Activated CD4-positive, CD25-positive, alpha-beta regulatory T cell (primary cell): ENCODE measurements around the gene RCSD1.

ENCODE experiments used
- DNase-seq, 4 experiments: peaks; one replicate each; lab custom pipeline; 2025; lab: John Stamatoyannopoulos, UW

The RCSD1 gene

GRCh38 chr1:167617153-167618147, 12.6 kb upstream of the RCSD1 start:
- DNase-seq, result no peak

DNA sequence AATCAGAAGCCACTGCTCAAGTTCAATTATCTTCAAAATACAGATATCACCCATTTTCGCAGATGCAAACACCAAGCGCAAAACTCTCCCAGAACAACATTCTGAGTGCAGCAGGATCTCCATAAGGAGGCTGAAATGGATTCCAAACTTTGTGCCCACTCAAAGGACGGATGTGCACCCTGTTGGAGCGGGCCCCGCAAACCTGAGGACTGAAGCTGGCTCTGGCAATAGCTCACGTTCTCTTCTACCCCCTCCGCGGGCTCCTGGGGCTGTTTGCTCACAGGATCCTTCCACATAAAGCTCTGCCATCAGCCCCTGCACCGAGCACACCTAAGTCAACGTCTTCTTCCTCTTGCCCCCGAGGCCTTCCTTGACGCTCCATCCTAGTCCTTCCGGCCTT, 11.7 kb upstream of the RCSD1 start:
- DNase-seq, result no peak

DNA sequence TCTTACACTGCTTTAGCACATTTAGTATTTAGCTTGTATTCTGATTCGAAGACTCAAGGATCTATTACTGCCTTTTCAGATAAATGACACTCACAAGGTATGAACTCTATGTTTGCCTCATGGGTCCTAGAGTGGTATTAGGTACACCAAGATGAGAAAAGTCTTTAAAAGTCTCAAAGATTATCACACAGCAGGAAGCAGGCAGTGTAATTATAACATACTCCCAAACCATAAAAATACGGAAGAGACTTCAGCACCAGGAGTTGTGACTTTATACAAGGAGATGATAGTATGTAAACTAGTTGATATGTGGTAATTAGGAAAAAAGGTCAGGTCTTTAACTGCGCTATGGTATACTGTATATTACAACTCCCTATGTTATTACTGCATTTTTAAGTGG, 11.2 kb upstream of the RCSD1 start:
- DNase-seq, result no peak

GRCh38 chr1:167620002-167620401, 10.0 kb upstream of the RCSD1 start:
- no peak for DNase-seq

DNA sequence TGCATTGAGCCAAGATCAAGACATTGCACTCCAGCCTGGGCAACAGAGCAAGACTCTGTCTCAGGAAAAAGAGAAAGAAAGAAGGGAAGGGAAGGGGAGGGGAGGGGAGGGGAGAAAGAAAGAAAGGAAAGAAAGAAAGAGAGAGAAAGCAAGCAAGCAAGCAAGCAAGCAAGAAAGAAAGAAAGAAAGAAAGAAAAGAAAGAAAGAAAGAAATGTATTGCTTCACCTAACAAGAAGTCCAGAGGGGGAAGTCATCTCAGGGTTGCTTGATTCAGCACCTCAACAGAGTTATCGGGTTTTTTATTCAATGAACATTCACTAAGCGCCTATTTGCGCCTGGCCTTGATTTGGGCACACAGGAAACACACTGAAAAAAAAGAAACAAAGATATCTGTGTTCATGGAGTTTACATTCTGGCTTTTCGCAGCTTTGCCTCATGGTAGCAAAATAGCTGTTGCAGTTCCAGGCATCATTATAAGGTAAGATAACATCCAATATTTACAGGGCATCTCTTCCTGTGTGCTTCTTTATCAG, 8.2 kb upstream of the RCSD1 start:
- DNase-seq, result no peak

DNA sequence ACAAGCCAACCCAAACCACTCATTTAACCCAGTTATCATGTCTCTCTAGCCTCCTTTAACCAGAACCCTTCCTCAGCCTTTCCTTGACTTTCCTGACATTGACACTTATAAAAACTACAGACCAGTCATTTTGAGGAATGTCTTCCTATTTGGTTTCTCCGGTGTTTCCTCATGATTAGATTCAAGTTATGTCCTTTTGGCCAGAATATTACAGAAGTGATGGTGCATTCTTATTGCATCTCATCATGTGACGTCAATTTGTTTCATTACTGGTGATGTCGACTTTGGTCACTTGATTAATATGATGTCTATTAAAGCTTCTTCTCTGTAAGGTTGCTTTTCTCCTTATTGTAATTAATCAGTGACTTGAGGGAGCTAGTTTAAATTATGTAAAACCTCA, 6.1 kb upstream of the RCSD1 start:
- no peak for DNase-seq

GRCh38 chr1:167625040-167625823, 4.8 kb upstream of the RCSD1 start:
- no peak for DNase-seq

- DNase-seq, result no peak
Measured at GRCh38 chr1:167627615-167627864, 2.5 kb upstream of the RCSD1 start.

DNA sequence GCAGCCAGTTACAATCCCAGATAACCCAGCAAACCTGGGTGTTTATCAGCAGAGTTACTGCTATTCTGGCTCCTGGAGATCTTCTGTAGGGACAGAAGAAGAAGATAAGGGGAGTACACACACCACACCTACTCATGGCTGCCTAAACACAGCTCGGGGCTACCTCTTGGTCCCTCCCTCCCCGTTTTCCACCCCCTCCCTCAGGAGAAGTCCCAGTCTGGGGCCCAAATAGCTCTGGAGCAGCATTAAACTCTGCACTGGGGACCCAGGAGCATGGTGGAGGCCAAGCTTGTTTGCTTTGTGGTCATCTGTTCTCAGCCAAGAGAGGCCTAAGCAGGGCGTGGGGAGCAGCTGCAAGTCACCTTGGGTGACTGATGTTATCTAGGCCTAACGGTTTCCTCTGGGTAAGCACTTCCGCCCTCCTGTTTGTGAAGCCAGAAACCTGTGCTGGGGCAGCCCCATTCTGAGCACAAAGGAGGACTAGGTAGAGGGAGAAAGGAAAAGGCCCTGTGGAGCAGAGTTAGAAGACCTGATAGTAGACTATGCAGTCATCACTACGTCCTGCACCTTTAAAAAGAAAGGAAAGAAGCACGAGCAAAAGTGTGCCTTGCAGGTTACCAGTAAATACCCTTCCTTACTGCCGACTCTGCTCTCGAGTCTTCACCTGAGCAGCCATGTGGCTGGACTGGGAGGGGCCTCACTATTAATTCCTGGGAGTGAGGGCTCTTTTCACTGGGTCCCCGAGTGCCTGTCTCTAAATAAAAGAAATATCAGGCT, 2.0 kb upstream of the RCSD1 start:
- DNase-seq, result peak; percentile 34 to 62 (median 47)

DNA sequence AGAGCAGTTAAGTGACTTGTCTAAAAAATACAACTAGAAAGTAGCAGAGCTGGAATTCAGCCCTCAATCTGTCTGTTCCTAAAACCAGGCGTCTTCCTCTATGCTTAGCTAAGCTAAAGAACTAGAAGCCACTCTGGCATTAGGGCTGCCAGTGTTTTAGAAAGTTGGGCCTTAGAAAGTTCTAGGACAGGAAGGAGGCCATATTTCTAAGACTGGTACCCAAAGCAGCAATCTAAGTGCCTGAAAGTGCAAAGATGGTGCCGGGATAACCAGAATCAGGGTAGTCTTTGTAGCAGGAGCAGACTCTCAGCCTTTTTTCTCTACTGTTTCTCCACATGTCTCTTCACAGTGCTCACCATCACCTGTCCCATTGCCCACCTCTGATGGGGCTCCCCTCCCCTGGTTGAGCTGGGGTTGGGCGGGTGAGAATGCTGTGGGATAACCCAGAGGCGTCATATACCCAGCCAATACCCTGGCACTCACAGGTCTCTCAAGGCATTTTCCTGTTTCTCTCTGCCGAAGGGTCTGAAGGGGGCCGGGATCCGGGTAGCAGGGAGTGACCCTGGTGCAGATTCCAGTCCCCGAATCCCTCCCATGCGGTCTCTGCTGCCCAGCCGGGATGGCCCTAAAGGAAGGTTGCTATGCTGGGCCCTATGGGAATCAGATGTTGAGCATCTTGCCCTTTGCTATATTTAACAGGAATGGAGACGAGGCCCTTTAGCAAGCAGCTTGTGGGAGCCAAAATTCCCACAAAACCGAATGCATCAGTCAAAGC, 1.1 kb upstream of the RCSD1 start:
- DNase-seq, result no peak

DNA sequence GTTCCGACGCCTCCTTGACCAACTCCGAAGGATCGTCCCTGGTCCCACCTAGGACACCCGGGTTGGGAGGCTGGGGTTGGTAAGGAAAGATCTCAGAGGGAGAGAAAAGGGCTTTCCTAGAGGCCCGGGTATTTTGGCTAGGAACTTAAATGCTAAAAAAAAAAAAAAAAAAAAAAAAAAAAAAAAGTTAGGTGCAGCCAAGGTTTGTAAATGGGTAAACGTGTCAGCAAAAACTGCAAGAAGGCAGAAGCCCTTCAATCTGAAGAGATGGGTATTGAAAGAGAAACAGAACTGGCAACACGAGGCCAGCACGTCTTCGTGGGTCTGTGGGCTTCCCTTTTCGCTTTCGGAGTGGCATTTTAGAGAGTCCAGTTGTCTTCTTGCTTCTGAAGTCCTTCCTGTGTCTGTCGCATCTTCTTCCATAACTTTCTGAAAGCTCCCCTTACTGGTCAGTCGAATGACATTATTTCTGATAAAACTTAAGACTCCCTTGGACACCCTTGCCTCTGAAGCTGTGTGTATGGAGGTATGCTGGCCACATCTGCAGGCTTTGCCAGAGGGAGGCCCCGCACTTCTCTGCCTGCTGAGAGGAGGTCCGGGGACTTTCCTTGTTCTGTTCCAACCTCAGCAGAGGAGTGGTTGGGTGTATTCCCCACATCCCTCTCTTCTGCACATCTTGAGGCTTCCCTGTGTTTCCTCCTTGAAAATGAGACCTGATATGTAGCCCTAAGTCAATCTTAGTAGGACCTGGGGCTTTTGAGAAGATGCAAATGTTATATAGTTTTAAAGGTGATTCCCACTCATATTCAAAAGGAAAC, 745 bp downstream of the RCSD1 start:
- no peak for DNase-seq

- DNase-seq, result no peak
Measured at GRCh38 chr1:167631386-167631935, 1.4 kb downstream of the RCSD1 start.

GRCh38 chr1:167631936-167632614, 2.0 kb downstream of the RCSD1 start:
- peak in 1 of 4 experiments; percentile 18 for DNase-seq

- no peak for DNase-seq
Measured at GRCh38 chr1:167633258-167633944, 3.4 kb downstream of the RCSD1 start.

GRCh38 chr1:167634435-167634834, 4.4 kb downstream of the RCSD1 start:
- no peak for DNase-seq

DNA sequence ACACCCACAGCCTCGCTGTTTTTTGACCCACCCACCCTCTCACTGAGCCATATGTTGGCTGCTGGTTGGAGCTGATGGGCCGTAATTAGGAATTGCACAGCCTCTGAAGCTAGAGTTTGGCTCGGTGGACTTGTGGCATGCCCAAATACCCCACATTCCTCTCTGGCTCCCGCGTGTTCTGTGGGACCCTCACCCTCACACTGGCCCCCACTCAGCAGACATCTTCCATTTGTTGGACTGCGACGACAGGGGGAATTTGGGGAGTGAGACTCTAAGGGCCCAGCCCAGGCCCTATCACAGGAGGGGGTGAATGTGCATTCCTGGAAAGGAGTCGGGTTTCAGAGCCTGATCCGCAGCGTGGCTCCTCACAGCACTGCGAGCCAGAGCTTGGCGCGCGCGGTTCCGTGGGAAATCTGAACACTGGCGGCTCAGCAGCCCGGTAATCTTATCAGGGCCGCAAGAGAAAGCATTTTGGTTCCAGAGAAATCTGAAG, 5.2 kb downstream of the RCSD1 start:
- no peak for DNase-seq

- no peak for DNase-seq
Measured at GRCh38 chr1:167635941-167636340, 5.9 kb downstream of the RCSD1 start.

- DNase-seq, result no peak
Measured at GRCh38 chr1:167638064-167638463, 8.0 kb downstream of the RCSD1 start.

DNA sequence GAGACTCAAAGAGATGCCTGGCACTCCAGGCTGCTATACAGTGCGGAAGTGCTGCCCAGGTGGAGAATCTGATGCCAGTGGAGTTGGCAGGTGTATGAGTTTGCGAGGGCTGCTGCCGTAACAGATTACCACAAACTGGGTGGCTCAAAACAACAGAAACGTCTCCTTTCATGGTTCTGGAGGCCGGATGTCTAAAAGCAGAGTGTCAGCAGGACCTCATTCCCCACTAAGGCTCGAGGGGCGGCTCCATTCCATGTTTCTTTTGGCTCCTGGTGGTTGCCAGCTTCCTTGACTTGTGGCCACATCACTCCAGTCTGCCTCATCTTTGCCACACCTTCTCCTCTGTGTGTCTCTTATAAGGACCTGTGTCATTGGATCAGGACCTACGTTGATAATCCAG, 10.0 kb downstream of the RCSD1 start:
- DNase-seq, result no peak
